Kidney (tissue), 14 donors: Measurements from ENCODE around the gene CEACAM16. TPM values are rescaled to one million over a fixed set of nuclear protein-coding genes. Genes with fewer than 3 reads are reported as not detected.
"Not testable (repeated sequence)": the region's sequence is repeated elsewhere in the genome, so short reads cannot be mapped to it uniquely, and the experiment has no call there.

Experiments used
- DNase-seq, 5 donors: peaks; one replicate each; pipeline ENCODE4 v3.0.0-alpha.2; 2013 to 2020
- FAIRE-seq: peaks from 2 replicates; lab custom pipeline; 2012; peaks lifted over from hg19 to GRCh38; lab: Jason Lieb, UNC
- H3K27ac ChIP-seq, 2 donors: one replicate each; pipeline ENCODE4 v1.7.0; 2013; ENCODE audit warnings: low read depth in 2 of 2, low read length in 2 of 2, inconsistent platforms in 1 of 2
- H3K27me3 ChIP-seq: one replicate; pipeline ENCODE4 v1.7.1; 2013; ENCODE audit warnings: low read length, inconsistent platforms; ENCODE audit not compliant: control insufficient read depth, insufficient read depth
- H3K36me3 ChIP-seq, 3 donors: one replicate each; pipeline versions ENCODE4 v1.7.0 to v1.7.1; 2013; ENCODE audit warnings: low read length in 3 of 3, control low read depth in 1 of 3, inconsistent platforms in 1 of 3; ENCODE audit not compliant: insufficient read depth in 3 of 3, control insufficient read depth in 2 of 3
- H3K4me1 ChIP-seq, 3 donors: one replicate each; pipeline versions ENCODE4 v1.7.0 to v1.7.1; 2013; ENCODE audit warnings: low read length in 3 of 3, inconsistent platforms in 1 of 3, low read depth in 1 of 3; ENCODE audit not compliant: control insufficient read depth in 2 of 3, insufficient read depth in 2 of 3
- H3K4me3 ChIP-seq, 3 donors: one replicate each; pipeline versions ENCODE4 v1.7.0 to v1.8.1; 2013; ENCODE audit warnings: low read length in 3 of 3, control low read depth in 1 of 3, inconsistent platforms in 1 of 3
- H3K9ac ChIP-seq, 3 donors: one replicate each; pipeline versions ENCODE4 v1.7.0 to v1.7.1; 2013; ENCODE audit warnings: low read length in 3 of 3, control low read depth in 1 of 3, inconsistent platforms in 1 of 3
- H3K9me3 ChIP-seq, 3 donors: one replicate each; pipeline versions ENCODE4 v1.7.0 to v1.7.1; 2013; ENCODE audit warnings: low read length in 3 of 3, control low read depth in 1 of 3, inconsistent platforms in 1 of 3; ENCODE audit not compliant: control insufficient read depth in 2 of 3, insufficient read depth in 1 of 3
- CTCF ChIP-seq: IDR thresholded peaks from 3 replicates; pipeline ENCODE4 v1.5.1; 2012; ENCODE audit warnings: mild to moderate bottlenecking, moderate library complexity, borderline replicate concordance; ENCODE audit not compliant: insufficient read depth; ENCODE audit errors: extremely low read depth
- intact Hi-C: fragments of 100-400 bp; cut with DNase I; formaldehyde crosslinking; loops from one replicate; pipeline ENCODE4 v1.11.1; 2022
- polyA plus RNA-seq: library from polyadenylated mRNA; stranded (reverse); fragments of 350-450 nt; fragmentation: Illumina TruSeq; extraction: RNeasy Lipid Tissue Mini Kit (QIAGEN cat#74804); gene quantifications from one replicate; pipeline ENCODE4 v1.2.3, GENCODE V29; 2014; ENCODE audit warnings: low read depth, low replicate concordance; ENCODE audit not compliant: insufficient read depth
- total RNA-seq: library from RNA; stranded (reverse); fragmentation: NEBNext Ultra II Directional; extraction: Animal tissue kit (Norgen Biotek cat#: 25700); gene quantifications from one replicate; pipeline ENCODE4 v1.2.1, GENCODE V29; 2021
- donor health status: control.
- donor health status: control.
- donor health status: control.
- donor health status: control.
- donor health status: control.
- donor health status: DM: yes; HTN: yes; CAD: no.
- donor health status: Normal renal cell carcinoma (clear cell type).

CEACAM16 gene
- total and polyA plus RNA-seq, 2 donors from 2014 or later = not detected

DNA sequence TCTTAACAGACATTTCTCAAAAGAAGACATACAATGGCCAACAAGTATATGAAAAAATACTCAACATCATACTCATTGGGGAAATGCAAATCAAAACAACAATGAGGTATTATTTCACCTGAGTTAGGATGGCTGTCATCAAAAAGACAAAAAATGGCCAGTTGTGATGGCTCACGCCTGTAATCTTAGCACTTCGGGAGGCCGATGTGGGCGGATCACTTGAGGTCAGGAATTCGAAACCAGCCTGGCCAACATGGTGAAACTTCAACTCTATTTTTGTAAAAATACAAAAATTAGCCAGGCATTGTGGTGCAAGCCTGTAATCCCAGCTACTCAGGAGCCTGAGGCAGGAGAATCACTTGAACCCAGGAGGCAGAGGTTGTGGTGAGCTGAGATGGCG is 22.0 kb downstream of the CEACAM16 start:
- no peaks in the 10 kb centered on the region for H3K27me3 ChIP-seq
- H3K4me1 ChIP-seq = peaks cover 3 to 28% (median 26%) of the 10 kb centered on the region in 3 donors
- FAIRE-seq = no peak
- TF ChIP-seq CTCF = no peak
- no peak overlapping the region for H3K4me3 ChIP-seq
- no peak overlapping the region for H3K9ac ChIP-seq
- intact Hi-C loops = no loop called here
- H3K9me3 ChIP-seq = no peaks in the 10 kb centered on the region
- no peak for DNase-seq
- H3K27ac ChIP-seq = no peak overlapping the region
- no peaks in the 10 kb centered on the region for H3K36me3 ChIP-seq

DNA sequence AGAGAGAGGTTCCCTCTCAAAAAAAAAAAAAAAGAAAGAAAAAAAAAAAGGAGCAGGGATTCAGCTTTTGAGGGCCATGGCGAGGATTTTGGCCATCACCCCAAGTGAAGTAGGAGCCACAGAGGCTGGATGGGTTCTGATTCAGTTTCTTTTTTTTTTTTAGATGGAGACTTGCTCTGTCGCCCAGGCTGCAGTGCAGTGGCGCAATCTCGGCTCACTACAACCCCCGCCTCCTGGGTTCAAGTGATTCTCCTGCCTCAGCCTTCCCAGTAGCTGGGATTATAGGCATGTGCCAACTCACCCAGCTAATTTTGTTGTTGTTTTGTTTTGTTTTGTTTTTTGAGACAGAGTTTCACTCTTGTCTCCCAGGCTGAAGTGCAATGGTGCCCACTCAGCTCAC is 22.4 kb downstream of the CEACAM16 start:
- H3K27me3 ChIP-seq, H3K9ac ChIP-seq, DNase-seq, H3K4me3 ChIP-seq, H3K36me3 ChIP-seq, H3K27ac ChIP-seq, intact Hi-C loops, FAIRE-seq, H3K9me3 ChIP-seq: not testable (repeated sequence)
- H3K4me1 ChIP-seq = peaks cover 3 to 28% (median 26%) of the 10 kb centered on the region in 3 donors

DNA sequence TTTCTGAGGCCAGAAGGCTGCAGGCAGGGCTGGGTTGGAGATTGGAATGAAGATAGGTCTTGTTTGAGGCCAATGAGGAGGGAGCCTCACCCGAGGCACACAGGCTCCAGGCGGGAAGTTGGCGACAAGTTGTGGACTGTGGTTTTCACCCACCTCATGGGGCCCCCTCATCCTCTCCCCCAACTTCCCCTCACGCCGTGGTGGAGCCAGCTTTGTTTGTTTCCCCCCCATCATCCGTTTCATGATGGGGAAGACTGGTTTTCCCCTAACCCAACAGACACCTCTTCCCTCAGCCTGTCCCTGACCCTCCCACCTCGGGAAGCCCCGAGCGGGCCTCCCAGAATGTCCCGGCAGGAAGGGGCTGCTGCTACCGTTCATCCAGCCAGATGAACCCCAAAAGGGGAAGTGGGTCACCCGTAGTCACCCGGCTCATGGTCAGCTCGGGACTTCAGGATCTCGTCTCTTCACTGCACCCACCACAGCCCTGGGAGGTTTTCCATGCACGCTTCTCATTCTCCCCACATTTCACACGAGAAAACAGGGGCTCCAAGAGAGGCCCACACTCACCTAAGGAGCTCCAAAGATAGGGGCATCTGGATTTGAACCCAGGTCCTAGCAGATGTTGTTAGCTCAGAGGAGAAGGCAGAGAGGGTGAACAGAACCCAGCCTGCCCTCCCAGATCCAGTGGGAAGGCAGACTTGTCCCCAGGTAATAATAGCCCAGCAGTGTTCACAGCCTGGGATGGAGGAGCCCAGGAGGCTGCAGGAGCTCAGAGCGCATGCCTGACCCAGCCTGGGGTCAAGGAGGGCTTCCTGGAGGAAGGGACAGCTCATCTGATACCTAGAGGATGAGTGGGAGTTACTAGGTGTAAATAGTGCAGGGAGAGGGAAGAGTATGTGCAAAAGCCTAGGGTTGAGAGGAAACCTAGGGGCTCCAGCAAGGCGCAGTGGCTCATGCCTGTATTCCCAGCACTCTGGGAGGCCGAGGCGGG is 23.5 kb downstream of the CEACAM16 start:
- H3K9ac ChIP-seq = no peak overlapping the region
- no peak for TF ChIP-seq CTCF
- no peak overlapping the region for H3K4me3 ChIP-seq
- H3K27me3 ChIP-seq = no peaks in the 10 kb centered on the region
- no peaks in the 10 kb centered on the region for H3K36me3 ChIP-seq
- H3K27ac ChIP-seq = no peak overlapping the region
- DNase-seq (no peak), FAIRE-seq (no peak)
- intact Hi-C loops = no loop called here
- peaks cover 3 to 28% (median 26%) of the 10 kb centered on the region in 3 donors for H3K4me1 ChIP-seq
- H3K9me3 ChIP-seq = no peaks in the 10 kb centered on the region

- Histone ChIP-seq H3K4me3 (no peak overlapping the region), H3K9ac (no peak overlapping the region), H3K9me3 (no peaks in the 10 kb centered on the region), H3K4me1 (peaks cover 3 to 24% (median 24%) of the 10 kb centered on the region in 3 donors), H3K27me3 (no peaks in the 10 kb centered on the region), H3K36me3 (no peaks in the 10 kb centered on the region), H3K27ac (no peak overlapping the region)
- DNase-seq = no peak
- FAIRE-seq = no peak
- TF ChIP-seq CTCF = no peak
- intact Hi-C loops = no loop called here
Measured at GRCh38 chr19:44723299-44723951, 24.5 kb downstream of the CEACAM16 start.
